Measurements from ENCODE around the gene SVOP.

DNA sequence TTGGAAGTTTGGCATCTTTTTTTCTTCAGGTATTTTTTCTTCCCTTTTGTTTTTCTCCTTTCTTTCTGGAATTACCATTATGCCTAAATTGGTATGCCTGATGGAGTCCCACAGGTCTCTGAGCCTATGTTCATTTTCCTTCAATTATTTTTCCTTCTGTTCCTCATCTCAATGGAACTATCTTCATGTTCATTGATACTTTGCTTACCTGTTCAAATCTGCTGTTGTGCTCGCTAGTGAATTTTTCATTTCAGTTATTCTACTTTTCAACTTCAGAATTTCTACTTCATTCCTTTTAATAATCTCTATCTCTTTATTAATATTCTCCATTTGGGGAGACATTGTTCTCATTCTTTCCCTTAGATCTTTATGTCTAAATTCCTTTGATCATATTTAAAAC is 16.1 kb upstream of the SVOP start:
- TF ChIP-seq, protein P1, sequence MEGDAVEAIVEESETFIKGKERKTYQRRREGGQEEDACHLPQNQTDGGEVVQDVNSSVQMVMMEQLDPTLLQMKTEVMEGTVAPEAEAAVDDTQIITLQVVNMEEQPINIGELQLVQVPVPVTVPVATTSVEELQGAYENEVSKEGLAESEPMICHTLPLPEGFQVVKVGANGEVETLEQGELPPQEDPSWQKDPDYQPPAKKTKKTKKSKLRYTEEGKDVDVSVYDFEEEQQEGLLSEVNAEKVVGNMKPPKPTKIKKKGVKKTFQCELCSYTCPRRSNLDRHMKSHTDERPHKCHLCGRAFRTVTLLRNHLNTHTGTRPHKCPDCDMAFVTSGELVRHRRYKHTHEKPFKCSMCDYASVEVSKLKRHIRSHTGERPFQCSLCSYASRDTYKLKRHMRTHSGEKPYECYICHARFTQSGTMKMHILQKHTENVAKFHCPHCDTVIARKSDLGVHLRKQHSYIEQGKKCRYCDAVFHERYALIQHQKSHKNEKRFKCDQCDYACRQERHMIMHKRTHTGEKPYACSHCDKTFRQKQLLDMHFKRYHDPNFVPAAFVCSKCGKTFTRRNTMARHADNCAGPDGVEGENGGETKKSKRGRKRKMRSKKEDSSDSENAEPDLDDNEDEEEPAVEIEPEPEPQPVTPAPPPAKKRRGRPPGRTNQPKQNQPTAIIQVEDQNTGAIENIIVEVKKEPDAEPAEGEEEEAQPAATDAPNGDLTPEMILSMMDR (IDR thresholded peaks at IDR 0.05; ENCODE audit: low read depth, low read length, missing input control): no peak
- TF ChIP-seq EGR1 (IDR thresholded peaks at IDR 0.05; ENCODE audit: low read depth in 2 of 2) (no peak), ZBTB33 (IDR thresholded peaks at IDR 0.05) (no peak), SP1 (IDR thresholded peaks at IDR 0.05) (no peak), REST (IDR thresholded peaks at IDR 0.05) (no peak), TAF1 (conservative IDR thresholded peaks at IDR 0.05) (no peak), FOXA2 (IDR thresholded peaks at IDR 0.05) (no peak)
